SK-N-SH (cell line): ENCODE measurements around the gene FEM1C. TPM values are rescaled to one million over a fixed set of nuclear protein-coding genes. Genes with fewer than 3 reads are reported as not detected.

Experiments used
- CTCF ChIA-PET: fragments of 300-600, 350-600 bp; formaldehyde crosslinking; extraction: SDS; loops from one replicate; lab custom pipeline; 2021; lab: Yijun Ruan, JAX
- POLR2A ChIA-PET: fragments of 350-600 bp; sonication (Branson Sonifier 250); formaldehyde crosslinking; extraction: SDS; loops from one replicate; lab custom pipeline; 2020; ENCODE audit warnings: antibody characterized with exemption, inconsistent platforms; lab: Yijun Ruan, JAX
- DNase-seq: peaks from one replicate; pipeline ENCODE4 v3.0.0; 2012
- H2AFZ ChIP-seq: fragments of 200-600 bp; sonication (generic); 2 replicates; pipeline ENCODE4 v1.8.1; 2016; ENCODE audit warnings: antibody characterized with exemption, mild to moderate bottlenecking, low read depth
- H3F3A ChIP-seq: fragments of 200-600 bp; sonication (generic); replicated peaks from 2 replicates; pipeline ENCODE3; 2016; ENCODE audit warnings: antibody characterized with exemption, mild to moderate bottlenecking; ENCODE audit not compliant: insufficient read depth
- H3K27ac ChIP-seq, 2 experiments: fragments of 200-500 bp in 1 of 2; fragments of 200-600 bp in 1 of 2; sonication (Bioruptor generic) in 1 of 2; sonication (generic), shearing (Covaris generic) in 1 of 2; 2 replicates each; pipeline versions ENCODE4 v1.5.1 to v1.6.1; 2014 to 2016; ENCODE audit warnings: low read depth in 2 of 2, inconsistent platforms in 1 of 2, low read length in 1 of 2, mild to moderate bottlenecking in 1 of 2, mixed read lengths in 1 of 2
- H3K27me3 ChIP-seq: fragments of 200-600 bp; sonication (generic), shearing (Covaris generic); 2 replicates; pipeline ENCODE4 v1.6.1; 2016; ENCODE audit warnings: mixed run types; ENCODE audit not compliant: insufficient read depth
- H3K36me3 ChIP-seq, 2 experiments: fragments of 200-500 bp in 1 of 2; fragments of 200-600 bp in 1 of 2; sonication (Bioruptor generic) in 1 of 2; sonication (generic) in 1 of 2; replicated peaks in 1 of 2; 2 replicates each; pipeline versions ENCODE3 to v1.5.1; 2014 to 2016; ENCODE audit warnings: low read length in 1 of 2, mild to moderate bottlenecking in 1 of 2; ENCODE audit not compliant: insufficient read depth in 2 of 2, control insufficient read depth in 1 of 2
- H3K4me1 ChIP-seq, 2 experiments: fragments of 200-500 bp in 1 of 2; fragments of 200-600 bp in 1 of 2; sonication (Bioruptor generic) in 1 of 2; sonication (generic), shearing (Covaris generic) in 1 of 2; 2 replicates each; pipeline versions ENCODE4 v1.5.1 to v1.6.1; 2014 to 2016; ENCODE audit warnings: low read depth in 1 of 2, low read length in 1 of 2, mixed run types in 1 of 2; ENCODE audit not compliant: insufficient read depth in 2 of 2, control insufficient read depth in 1 of 2
- H3K4me2 ChIP-seq: fragments of 200-600 bp; sonication (generic), shearing (Covaris generic); 2 replicates; pipeline ENCODE4 v1.6.1; 2017; ENCODE audit warnings: mixed run types
- H3K4me3 ChIP-seq, 2 experiments: fragments of 200-500 bp in 1 of 2; fragments of 200-600 bp in 1 of 2; sonication (Bioruptor generic) in 1 of 2; sonication (generic), shearing (Covaris generic) in 1 of 2; 2 replicates each; pipeline versions ENCODE4 v1.5.1 to v1.8.1; 2014 to 2016; ENCODE audit warnings: low read depth in 2 of 2, inconsistent platforms in 1 of 2, low read length in 1 of 2, mild to moderate bottlenecking in 1 of 2, mixed read lengths in 1 of 2, moderate library complexity in 1 of 2
- H3K79me2 ChIP-seq: fragments of 200-600 bp; sonication (generic); 2 replicates; pipeline ENCODE4 v1.8.1; 2017; ENCODE audit warnings: mild to moderate bottlenecking; ENCODE audit not compliant: insufficient read depth
- H3K9ac ChIP-seq: fragments of 200-600 bp; sonication (generic); 2 replicates; pipeline ENCODE4 v1.6.1; 2017; ENCODE audit warnings: mixed run types
- H3K9me2 ChIP-seq: fragments of 200-600 bp; sonication (generic); 2 replicates; pipeline ENCODE4 v1.6.1; 2017; ENCODE audit warnings: mixed run types
- H3K9me3 ChIP-seq: fragments of 200-600 bp; sonication (generic); 2 replicates; pipeline ENCODE4 v1.6.1; 2017; ENCODE audit warnings: mixed run types, mild to moderate bottlenecking, moderate library complexity
- H4K20me1 ChIP-seq: fragments of 200-600 bp; sonication (generic); 2 replicates; pipeline ENCODE4 v1.6.1; 2017; ENCODE audit warnings: mild to moderate bottlenecking, mixed run types; ENCODE audit not compliant: insufficient read depth
- CHD2 ChIP-seq: fragments of 150-350 bp; IDR thresholded peaks from 2 replicates; pipeline ENCODE4 v1.6.1; 2018; ENCODE audit warnings: low read length; ENCODE audit not compliant: partially characterized antibody
- EZH2phosphoT487 ChIP-seq: fragments of 200-600 bp; sonication (generic); IDR thresholded peaks from 2 replicates; pipeline ENCODE4 v1.6.1; 2017; ENCODE audit warnings: low read depth, mixed run types, mild to moderate bottlenecking, antibody characterized with exemption, moderate library complexity, borderline replicate concordance
- FOXM1 ChIP-seq: IDR thresholded peaks from 2 replicates; pipeline ENCODE4 v1.4.0; 2012; ENCODE audit warnings: low read depth, mild to moderate bottlenecking
- GABPA ChIP-seq: IDR thresholded peaks from 2 replicates; pipeline ENCODE4 v1.4.0; 2012; ENCODE audit warnings: low read depth, mild to moderate bottlenecking
- JUND ChIP-seq: IDR thresholded peaks from 2 replicates; pipeline ENCODE4 v1.4.0; 2012
- MEF2A ChIP-seq: IDR thresholded peaks from 2 replicates; pipeline ENCODE4 v1.4.0; 2012; ENCODE audit warnings: low read depth, borderline replicate concordance
- NFIC ChIP-seq: IDR thresholded peaks from 2 replicates; pipeline ENCODE4 v1.4.0; 2012; ENCODE audit warnings: borderline replicate concordance
- NRF1 ChIP-seq: IDR thresholded peaks from 2 replicates; pipeline ENCODE4 v1.6.1; 2012; ENCODE audit warnings: low read depth, mild to moderate bottlenecking, low read length
- RAD21 ChIP-seq: IDR thresholded peaks from 2 replicates; pipeline ENCODE4 v1.6.1; 2012; ENCODE audit warnings: mild to moderate bottlenecking, low read length
- SMC3 ChIP-seq: IDR thresholded peaks from 2 replicates; pipeline ENCODE4 v1.6.1; 2012; ENCODE audit warnings: low read depth, low read length, improper control_type of control experiment
- TAF1 ChIP-seq: IDR thresholded peaks from 2 replicates; pipeline ENCODE4 v1.6.1; 2012; ENCODE audit warnings: low read depth, mild to moderate bottlenecking, low read length, moderate library complexity, borderline replicate concordance
- USF1 ChIP-seq: IDR thresholded peaks from 2 replicates; pipeline ENCODE4 v1.4.0; 2012; ENCODE audit warnings: low read depth, borderline replicate concordance
- WGBS: methylation state at CpG from one replicate; pipeline ENCODE4 v1.1.6; 2017; ENCODE audit warnings: low lambda C conversion rate; 5-methylcytosine and 5-hydroxymethylcytosine counted together
- polyA plus RNA-seq, 3 experiments: library from polyadenylated mRNA; depleted of rRNA; stranded (reverse); fragments of >200 nt; gene quantifications; 2 replicates each; pipeline ENCODE4 v1.2.3, GENCODE V29; 2012
- small RNA-seq, 7 experiments: library from RNA; depleted of rRNA; stranded (forward); fragments of <200 nt; gene quantifications; one replicate each; pipeline ENCODE3, GENCODE V24; 2012
- TF ChIP-seq, protein P1 (sequence below): IDR thresholded peaks from 2 replicates; pipeline ENCODE4 v1.6.1; 2012; ENCODE audit warnings: mild to moderate bottlenecking, low read depth, low read length, moderate library complexity
- TF ChIP-seq, protein P2 (sequence below): IDR thresholded peaks from 2 replicates; pipeline ENCODE4 v1.4.0; 2012; ENCODE audit warnings: low read depth, borderline replicate concordance

FEM1C gene
- polyA plus RNA-seq, 1 of the 3 experiments (the other 2 are of a cell fraction), result 2.8 TPM

GRCh38 chr5:115470921-115471320 lies 73.7 kb downstream of the FEM1C start:
- Histone ChIP-seq H3K27me3 (no peaks in the 10 kb centered on the region), H2AFZ (no peak overlapping the region), H3K4me1 (peaks cover 0 to 6% of the 10 kb centered on the region in 2 experiments; a peak in 1 of 4 replicates), H3K27ac (no peak overlapping the region), H3K4me3 (no peak overlapping the region), H3K36me3 (no peaks in the 10 kb centered on the region), H3F3A (peaks cover 3% of the 10 kb centered on the region), H4K20me1 (no peaks in the 10 kb centered on the region), H3K79me2 (no peaks in the 10 kb centered on the region), H3K9me3 (no peaks in the 10 kb centered on the region), H3K9ac (no peak overlapping the region), H3K4me2 (no peak overlapping the region), H3K9me2 (no peaks in the 10 kb centered on the region)
- ChIA-PET POLR2A (no interaction called here), CTCF (interaction anchor here (1.4 kb wide), 1 partner anchor 12 kb away, joined by 3 read pairs; no protein-coding TSS in a partner anchor)
- no CpG with 5 or more reads among the region's 1 CpG for WGBS
- DNase-seq, result no peak
- TF ChIP-seq NRF1, result no peak
- no peak for TF ChIP-seq JUND
- no peak for TF ChIP-seq FOXM1
- TF ChIP-seq RAD21, result no peak
- TF ChIP-seq, protein P1, sequence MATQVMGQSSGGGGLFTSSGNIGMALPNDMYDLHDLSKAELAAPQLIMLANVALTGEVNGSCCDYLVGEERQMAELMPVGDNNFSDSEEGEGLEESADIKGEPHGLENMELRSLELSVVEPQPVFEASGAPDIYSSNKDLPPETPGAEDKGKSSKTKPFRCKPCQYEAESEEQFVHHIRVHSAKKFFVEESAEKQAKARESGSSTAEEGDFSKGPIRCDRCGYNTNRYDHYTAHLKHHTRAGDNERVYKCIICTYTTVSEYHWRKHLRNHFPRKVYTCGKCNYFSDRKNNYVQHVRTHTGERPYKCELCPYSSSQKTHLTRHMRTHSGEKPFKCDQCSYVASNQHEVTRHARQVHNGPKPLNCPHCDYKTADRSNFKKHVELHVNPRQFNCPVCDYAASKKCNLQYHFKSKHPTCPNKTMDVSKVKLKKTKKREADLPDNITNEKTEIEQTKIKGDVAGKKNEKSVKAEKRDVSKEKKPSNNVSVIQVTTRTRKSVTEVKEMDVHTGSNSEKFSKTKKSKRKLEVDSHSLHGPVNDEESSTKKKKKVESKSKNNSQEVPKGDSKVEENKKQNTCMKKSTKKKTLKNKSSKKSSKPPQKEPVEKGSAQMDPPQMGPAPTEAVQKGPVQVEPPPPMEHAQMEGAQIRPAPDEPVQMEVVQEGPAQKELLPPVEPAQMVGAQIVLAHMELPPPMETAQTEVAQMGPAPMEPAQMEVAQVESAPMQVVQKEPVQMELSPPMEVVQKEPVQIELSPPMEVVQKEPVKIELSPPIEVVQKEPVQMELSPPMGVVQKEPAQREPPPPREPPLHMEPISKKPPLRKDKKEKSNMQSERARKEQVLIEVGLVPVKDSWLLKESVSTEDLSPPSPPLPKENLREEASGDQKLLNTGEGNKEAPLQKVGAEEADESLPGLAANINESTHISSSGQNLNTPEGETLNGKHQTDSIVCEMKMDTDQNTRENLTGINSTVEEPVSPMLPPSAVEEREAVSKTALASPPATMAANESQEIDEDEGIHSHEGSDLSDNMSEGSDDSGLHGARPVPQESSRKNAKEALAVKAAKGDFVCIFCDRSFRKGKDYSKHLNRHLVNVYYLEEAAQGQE, result no peak
- TF ChIP-seq USF1, result no peak
- TF ChIP-seq, protein P2, sequence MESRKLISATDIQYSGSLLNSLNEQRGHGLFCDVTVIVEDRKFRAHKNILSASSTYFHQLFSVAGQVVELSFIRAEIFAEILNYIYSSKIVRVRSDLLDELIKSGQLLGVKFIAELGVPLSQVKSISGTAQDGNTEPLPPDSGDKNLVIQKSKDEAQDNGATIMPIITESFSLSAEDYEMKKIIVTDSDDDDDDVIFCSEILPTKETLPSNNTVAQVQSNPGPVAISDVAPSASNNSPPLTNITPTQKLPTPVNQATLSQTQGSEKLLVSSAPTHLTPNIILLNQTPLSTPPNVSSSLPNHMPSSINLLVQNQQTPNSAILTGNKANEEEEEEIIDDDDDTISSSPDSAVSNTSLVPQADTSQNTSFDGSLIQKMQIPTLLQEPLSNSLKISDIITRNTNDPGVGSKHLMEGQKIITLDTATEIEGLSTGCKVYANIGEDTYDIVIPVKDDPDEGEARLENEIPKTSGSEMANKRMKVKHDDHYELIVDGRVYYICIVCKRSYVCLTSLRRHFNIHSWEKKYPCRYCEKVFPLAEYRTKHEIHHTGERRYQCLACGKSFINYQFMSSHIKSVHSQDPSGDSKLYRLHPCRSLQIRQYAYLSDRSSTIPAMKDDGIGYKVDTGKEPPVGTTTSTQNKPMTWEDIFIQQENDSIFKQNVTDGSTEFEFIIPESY, result no peak
- TF ChIP-seq MEF2A, result no peak
- no peak for TF ChIP-seq CHD2
- TF ChIP-seq EZH2phosphoT487, result no peak
- TF ChIP-seq TAF1, result no peak
- TF ChIP-seq GABPA, result no peak
- TF ChIP-seq SMC3, result no peak
- no peak for TF ChIP-seq NFIC

Small RNA genes lying within 50 kb of the gene (small RNA-seq; reads per million reads assigned to genes)
- gene AC008628.1, result 0 reads per million in 7 experiments
- gene AC008628.2, result 0 reads per million in 7 experiments

Other genes starting within 250 kb of the FEM1C start
- 2.3 and 2.4 TPM in 2 replicates for gene CCDC112, start 248.1 kb downstream of the FEM1C start, polyA plus RNA-seq (2012; rRNA removed)
- not detected in 2 replicates for gene TICAM2, start 57.7 kb upstream of the FEM1C start, polyA plus RNA-seq (2012; rRNA removed)
- gene TMED7, start 81.3 kb upstream of the FEM1C start, polyA plus RNA-seq (2012; rRNA removed), result 32.8 and 41.2 TPM in 2 replicates